Measurements from ENCODE around the gene MAPKBP1. TPM values are rescaled to one million over a fixed set of nuclear protein-coding genes. Genes with fewer than 3 reads are reported as not detected.

The MAPKBP1 gene
- total RNA-seq, 1 experiment from 2014 or later: 29.3 TPM

DNA sequence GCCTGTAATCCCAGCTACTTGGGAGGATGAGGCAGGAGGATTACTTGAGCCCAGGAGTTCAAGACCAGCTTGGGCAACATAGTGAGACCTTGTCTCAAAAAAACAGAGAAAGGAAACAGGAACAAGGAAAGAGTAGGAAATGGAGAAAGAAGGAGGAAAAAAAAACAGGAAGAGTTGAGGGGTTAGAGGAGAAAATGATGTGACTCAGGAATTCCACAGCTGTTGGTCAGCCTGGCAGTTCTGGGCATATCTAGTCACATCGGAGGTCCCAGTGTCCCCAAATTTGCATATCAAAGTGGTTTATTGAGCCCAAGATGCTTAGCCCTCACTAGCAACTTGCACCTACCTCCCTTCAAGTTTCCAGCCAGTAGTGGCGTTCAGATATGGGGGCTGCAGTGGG is 34.8 kb downstream of the MAPKBP1 start:
- TF ChIP-seq, protein P1, sequence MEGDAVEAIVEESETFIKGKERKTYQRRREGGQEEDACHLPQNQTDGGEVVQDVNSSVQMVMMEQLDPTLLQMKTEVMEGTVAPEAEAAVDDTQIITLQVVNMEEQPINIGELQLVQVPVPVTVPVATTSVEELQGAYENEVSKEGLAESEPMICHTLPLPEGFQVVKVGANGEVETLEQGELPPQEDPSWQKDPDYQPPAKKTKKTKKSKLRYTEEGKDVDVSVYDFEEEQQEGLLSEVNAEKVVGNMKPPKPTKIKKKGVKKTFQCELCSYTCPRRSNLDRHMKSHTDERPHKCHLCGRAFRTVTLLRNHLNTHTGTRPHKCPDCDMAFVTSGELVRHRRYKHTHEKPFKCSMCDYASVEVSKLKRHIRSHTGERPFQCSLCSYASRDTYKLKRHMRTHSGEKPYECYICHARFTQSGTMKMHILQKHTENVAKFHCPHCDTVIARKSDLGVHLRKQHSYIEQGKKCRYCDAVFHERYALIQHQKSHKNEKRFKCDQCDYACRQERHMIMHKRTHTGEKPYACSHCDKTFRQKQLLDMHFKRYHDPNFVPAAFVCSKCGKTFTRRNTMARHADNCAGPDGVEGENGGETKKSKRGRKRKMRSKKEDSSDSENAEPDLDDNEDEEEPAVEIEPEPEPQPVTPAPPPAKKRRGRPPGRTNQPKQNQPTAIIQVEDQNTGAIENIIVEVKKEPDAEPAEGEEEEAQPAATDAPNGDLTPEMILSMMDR (conservative IDR thresholded peaks at IDR 0.05; ENCODE audit: low read depth, low read length): no peak
- no peak for TF ChIP-seq EZH2 (IDR thresholded peaks at IDR 0.05; ENCODE audit: borderline replicate concordance, low read depth, low read length, poor library complexity, severe bottlenecking)
- Histone ChIP-seq H3K4me1 (ENCODE audit: insufficient read depth, low read length, poor library complexity, severe bottlenecking) (no peaks in the 10 kb centered on the region), H3K36me3 (ENCODE audit: insufficient read depth, low read length, poor library complexity, severe bottlenecking) (no peaks in the 10 kb centered on the region), H3K4me3 (ENCODE audit: low read depth, low read length, poor library complexity, severe bottlenecking) (no peak overlapping the region), H3K9me3 (ENCODE audit: low read depth, low read length, poor library complexity, severe bottlenecking) (no peaks in the 10 kb centered on the region), H3K27me3 (replicated peaks; ENCODE audit: insufficient read depth, low read depth, low read length, poor library complexity) (no peaks in the 10 kb centered on the region), H3K27ac (ENCODE audit: low read depth, low read length, poor library complexity, severe bottlenecking) (no peak overlapping the region)
- DNase-seq (ENCODE audit: low spot score): no peak
- CTCF ChIA-PET: interaction anchor here (0.7 kb wide), 1 partner anchor 48 kb away, joined by 3 read pairs; no protein-coding TSS in a partner anchor
- intact Hi-C loops (cut with micrococcal nuclease; ENCODE audit: unreplicated experiment): no loop called here
- POLR2A ChIA-PET (ENCODE audit: low non-redundant PET): no interaction called here
- no TSS peak for BruUV-seq (replicated peaks)

DNA sequence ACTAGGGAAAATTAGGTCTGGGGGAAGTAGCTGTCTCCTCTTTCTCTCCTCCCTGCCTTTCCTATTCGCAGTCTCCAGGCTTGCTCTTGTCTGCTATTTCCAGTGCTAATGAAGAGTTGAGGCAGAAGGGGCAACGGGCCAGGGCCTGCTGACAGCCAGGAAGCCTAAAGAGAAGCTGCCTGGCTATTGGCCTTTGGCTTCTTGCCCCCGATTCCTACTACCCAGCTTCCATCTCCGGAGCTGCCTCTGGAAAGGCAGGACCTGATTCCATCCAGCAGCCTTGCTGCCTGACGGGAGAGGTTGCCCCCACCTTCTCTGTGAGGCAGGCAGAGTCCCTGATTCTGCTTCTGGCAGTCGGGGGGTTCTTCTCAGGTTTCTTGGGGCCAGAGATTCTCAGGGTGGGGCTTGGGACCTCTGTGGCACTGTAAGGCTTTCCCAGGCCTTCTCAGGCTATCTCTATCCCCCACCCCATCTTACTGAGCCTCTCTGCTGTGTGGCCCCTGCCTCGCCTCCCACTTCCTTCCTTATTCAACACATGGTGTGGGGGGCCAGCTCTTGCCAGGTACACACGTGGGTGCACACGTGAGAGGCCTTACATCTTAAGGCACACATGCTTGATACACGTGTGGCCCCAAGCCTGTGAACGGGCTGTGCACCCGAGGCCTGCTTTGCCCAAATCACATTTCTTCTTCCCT is 35.4 kb downstream of the MAPKBP1 start:
- Histone ChIP-seq H3K27me3 (replicated peaks; ENCODE audit: insufficient read depth, low read depth, low read length, poor library complexity) (no peaks in the 10 kb centered on the region), H3K4me1 (ENCODE audit: insufficient read depth, low read length, poor library complexity, severe bottlenecking) (no peaks in the 10 kb centered on the region), H3K4me3 (ENCODE audit: low read depth, low read length, poor library complexity, severe bottlenecking) (no peak overlapping the region), H3K9me3 (ENCODE audit: low read depth, low read length, poor library complexity, severe bottlenecking) (no peaks in the 10 kb centered on the region), H3K36me3 (ENCODE audit: insufficient read depth, low read length, poor library complexity, severe bottlenecking) (no peaks in the 10 kb centered on the region), H3K27ac (ENCODE audit: low read depth, low read length, poor library complexity, severe bottlenecking) (no peak overlapping the region)
- TF ChIP-seq, protein P1 (conservative IDR thresholded peaks at IDR 0.05; ENCODE audit: low read depth, low read length): no peak
- no peak for TF ChIP-seq EZH2 (IDR thresholded peaks at IDR 0.05; ENCODE audit: borderline replicate concordance, low read depth, low read length, poor library complexity, severe bottlenecking)
- intact Hi-C loops (cut with micrococcal nuclease; ENCODE audit: unreplicated experiment): loop anchor here (2.0 to 5.0 kb wide), 2 partner anchors 35 to 207 kb away; partner anchors contain the start of gene MAPKBP1
- no peak for DNase-seq (ENCODE audit: low spot score)
- POLR2A ChIA-PET (ENCODE audit: low non-redundant PET): no interaction called here
- no TSS peak for BruUV-seq (replicated peaks)
- CTCF ChIA-PET: interaction anchor here (1.6 kb wide), 1 partner anchor 114 kb away, joined by 6 read pairs; no protein-coding TSS in a partner anchor

- intact Hi-C loops (cut with micrococcal nuclease; ENCODE audit: unreplicated experiment): loop anchor here (1.0 to 5.0 kb wide), 3 partner anchors 36 to 254 kb away; partner anchors contain the start of gene MAPKBP1
- BruUV-seq (replicated peaks): no TSS peak
- no peak for DNase-seq (ENCODE audit: low spot score)
- no peaks in the 10 kb centered on the region for H3K4me1 ChIP-seq (ENCODE audit: insufficient read depth, low read length, poor library complexity, severe bottlenecking)
- H3K27me3 ChIP-seq (replicated peaks; ENCODE audit: insufficient read depth, low read depth, low read length, poor library complexity): no peaks in the 10 kb centered on the region
- ChIA-PET CTCF (interaction anchor here (0.5 to 2.4 kb wide), 5 partner anchors 37 to 345 kb away, joined by 3 to 31 read pairs (median 6); partner anchors contain the start of gene MAPKBP1), POLR2A (ENCODE audit: low non-redundant PET) (no interaction called here)
- no peaks in the 10 kb centered on the region for H3K36me3 ChIP-seq (ENCODE audit: insufficient read depth, low read length, poor library complexity, severe bottlenecking)
- H3K27ac ChIP-seq (ENCODE audit: low read depth, low read length, poor library complexity, severe bottlenecking): no peak overlapping the region
- TF ChIP-seq, protein P1 (conservative IDR thresholded peaks at IDR 0.05; ENCODE audit: low read depth, low read length): no peak
- no peak for TF ChIP-seq EZH2 (IDR thresholded peaks at IDR 0.05; ENCODE audit: borderline replicate concordance, low read depth, low read length, poor library complexity, severe bottlenecking)
- H3K9me3 ChIP-seq (ENCODE audit: low read depth, low read length, poor library complexity, severe bottlenecking): no peaks in the 10 kb centered on the region
- no peak overlapping the region for H3K4me3 ChIP-seq (ENCODE audit: low read depth, low read length, poor library complexity, severe bottlenecking)
Observed at GRCh38 chr15:41810651-41811431, 36.6 kb downstream of the MAPKBP1 start.

All from A673 (cell line).